GM21619 (cell line): ENCODE measurements around the gene TMEM201.

Experiments
- ATAC-seq: cut with Tn5 transposase; IDR thresholded peaks from one replicate; pipeline ENCODE4 v1.9.1; 2021; ENCODE audit not compliant: unreplicated experiment

The TMEM201 gene

DNA sequence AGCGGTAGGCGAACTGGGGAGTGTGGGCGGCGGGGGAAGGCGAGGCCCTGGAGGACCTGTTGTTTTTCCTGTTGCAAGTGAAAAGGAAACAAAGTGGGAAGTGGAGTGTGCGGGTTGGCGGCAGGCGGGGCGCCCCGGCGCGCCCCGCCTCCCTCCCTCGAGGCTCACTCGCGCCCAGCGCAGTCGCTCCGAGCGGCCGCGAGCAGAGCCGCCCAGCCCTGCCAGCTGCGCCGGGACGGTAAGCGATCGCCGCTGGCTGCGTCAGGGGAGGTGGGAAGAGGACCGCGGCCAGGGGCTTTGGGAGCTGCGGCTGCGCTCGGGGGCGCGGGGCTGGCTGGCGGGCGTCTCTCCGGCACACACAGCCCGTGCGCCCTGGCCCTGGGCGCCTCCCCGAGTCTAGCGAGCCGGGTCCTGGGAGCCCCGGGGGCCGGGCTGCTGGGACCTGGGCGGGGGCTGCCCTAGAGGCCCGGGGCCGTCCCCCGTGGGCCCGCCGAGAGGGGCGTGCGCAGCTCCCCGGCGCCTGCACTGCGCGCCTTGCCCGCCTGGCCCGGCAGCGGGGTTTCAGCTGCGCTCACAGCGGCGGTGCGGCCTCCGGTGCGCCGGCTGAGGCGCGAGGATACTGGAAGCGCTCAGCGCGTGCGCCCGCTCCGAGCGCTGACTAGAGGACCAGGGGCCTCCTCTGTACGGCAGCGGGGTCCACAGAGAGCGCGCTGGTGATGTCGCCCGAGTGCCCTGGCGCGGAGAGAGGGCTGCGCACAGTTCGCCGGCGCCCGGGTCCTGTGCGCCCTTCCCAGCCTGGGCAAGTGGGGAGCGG lies 63.1 kb downstream of the TMEM201 start, which contains the start of gene PIK3CD:
PIK3CD (plus strand) TSS at position 167 of the 814 bp plus-strand sequence. CDS start 58,725 bp downstream, outside the sequence.
- ATAC-seq, result no peak

DNA sequence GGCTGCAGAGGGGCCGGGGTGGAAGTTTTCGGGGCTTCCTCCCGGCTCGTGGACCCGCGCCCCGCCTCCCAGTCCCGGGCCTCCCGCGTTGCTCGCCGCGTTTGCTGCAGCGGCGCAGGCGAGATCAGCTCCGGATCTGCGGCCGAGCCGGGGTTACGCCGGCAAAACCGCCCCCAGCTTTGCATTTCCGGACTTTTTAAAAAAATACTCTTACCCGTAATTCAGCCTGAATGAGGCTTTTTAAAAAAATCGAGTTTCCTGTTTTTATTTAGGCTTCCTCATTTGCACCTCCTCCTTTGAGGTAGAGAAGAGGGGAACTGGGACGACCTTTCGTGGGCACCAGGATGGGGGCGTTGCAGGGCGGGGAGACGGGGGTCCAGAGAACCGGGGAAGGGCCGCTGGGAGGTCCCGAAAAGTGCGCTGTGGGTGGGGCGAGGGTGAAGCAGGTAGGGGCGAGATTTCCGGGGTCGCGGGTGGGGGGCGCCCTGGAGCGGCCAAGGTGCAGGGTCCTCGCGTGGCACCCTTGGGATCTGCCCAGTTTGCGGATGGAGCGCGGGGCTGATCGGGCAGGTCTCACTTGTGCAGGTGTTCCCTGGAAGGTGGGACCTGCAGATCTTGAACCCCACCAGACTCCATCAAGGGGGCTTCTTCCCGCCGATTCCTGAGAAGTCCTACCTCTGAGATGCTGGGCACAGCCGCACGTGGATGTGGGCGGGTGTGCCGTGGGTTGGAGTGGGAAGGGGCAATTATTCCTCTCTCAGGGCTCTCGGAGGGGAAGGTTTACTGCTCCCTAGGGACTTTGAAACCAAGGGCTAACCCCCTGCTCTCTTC lies 63.9 kb downstream of the TMEM201 start:
- ATAC-seq, result no peak

DNA sequence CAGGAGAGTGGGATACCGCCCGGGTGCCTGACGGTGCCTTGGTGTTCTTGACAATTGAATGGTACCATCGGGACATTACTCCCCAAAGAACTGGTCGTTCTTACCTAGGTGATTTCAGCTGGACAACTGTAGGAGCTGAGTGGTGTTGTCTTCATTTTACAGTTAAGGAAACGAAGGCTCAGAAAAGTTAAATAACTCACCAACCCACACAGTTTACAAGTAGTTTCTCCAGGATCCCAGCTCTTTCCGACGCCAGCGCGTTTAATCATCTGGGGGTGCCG lies 64.4 kb downstream of the TMEM201 start:
- ATAC-seq, result no peak

DNA sequence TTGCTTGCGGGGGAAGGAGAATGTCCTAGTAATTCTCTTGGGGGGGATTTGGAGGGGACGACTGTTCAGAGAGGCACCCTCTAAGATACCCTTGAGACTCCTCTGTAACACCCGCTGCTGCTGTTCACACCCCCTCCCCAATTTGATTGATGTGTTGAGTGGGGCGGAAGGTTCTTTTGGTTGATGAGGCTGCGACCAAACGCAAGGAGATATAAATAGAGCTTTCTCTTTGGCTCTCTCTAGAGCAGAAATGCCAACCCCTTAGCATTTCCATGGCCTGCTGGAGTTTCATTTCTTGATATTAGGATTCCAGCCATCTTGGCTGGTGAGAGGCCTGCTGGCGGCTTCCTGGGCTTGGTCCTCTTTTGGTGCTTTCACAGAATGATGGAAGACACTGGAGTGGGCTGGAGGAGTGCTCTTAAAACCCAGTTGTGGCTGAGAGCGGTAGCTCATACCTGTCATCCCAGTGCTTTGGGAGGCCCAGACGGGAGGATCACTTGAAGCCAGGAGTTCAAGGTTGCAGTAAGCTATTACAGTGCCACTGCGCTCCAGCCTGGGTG lies 64.9 kb downstream of the TMEM201 start:
- no peak for ATAC-seq

DNA sequence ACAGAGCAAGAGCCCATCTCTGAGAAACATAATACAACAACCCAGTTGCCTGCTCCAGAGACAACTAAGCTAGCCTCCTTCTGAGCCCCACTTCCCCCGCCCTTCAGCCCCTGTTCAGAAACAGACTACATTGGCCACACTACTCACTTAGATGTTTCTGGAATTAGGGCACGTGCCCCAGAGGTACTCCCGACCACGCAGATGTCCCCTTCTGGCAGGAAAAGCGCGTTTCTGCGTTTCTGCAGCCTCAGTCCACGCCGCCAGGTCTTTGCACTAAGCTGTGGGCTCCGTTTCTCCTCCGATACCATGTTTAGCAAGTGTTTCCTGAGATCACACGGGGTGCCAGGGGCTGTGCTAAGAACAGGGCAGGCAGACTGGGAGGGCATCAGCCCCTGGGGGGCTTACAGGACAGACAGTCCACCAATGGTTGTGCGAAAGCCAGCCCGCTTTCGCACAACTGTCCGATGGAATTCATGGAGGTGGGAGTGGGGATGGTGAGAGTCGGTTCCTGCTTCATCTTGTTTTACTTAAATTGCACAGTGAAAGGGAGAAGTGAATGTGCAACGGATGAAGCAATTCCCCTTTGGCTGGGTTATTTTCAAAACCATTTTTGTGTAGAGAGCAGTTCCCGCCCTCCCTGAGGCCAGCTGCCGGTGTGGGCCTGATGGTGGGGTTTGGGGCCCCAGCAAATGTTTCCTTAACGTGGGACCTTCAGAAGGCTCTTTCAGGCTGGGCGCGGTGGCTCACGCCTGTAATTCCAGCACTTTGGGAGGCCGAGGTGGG lies 65.5 kb downstream of the TMEM201 start:
- ATAC-seq, result no peak

DNA sequence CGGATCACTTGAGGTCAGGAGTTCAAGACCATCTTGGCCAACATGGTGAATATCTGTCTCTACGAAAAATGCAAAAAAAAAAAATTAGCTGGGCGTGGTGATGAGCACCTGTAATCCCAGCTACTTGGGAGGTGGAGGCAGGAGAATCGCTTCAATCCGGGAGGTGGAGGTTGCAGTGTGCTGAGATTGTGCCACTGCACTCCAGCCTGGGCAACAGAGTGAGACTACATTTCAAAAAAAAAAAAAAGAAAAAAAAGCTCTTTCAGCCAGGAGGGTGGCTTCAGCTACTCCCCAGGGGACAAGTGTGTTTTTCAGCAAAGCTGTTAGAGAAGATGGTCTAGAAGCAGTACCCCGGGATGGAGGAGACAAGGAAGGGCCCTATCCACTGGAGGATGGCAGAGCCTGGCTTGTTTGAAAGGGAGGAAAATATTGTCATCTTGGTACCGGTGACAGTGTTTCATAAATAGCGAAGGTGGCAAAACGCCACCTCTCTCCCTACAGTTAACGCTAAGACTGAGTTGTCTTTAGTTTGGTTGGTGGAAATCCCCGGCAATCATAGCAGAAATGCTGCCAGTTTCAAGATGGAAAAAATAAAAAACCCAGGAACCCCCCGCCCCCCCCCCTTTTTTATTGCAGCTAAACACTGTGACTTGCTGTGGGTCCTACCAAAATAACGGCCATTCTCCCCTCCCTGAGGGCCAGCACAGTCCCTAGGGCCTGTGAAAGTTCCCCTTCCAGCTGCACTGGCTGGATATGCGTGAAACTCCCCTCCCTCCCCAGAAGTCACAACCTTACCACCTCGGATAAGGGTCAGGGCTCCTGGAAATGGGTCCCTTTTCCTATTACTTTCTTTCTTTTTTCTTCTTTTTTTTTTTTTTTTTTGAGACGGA lies 66.4 kb downstream of the TMEM201 start:
- no peak for ATAC-seq

DNA sequence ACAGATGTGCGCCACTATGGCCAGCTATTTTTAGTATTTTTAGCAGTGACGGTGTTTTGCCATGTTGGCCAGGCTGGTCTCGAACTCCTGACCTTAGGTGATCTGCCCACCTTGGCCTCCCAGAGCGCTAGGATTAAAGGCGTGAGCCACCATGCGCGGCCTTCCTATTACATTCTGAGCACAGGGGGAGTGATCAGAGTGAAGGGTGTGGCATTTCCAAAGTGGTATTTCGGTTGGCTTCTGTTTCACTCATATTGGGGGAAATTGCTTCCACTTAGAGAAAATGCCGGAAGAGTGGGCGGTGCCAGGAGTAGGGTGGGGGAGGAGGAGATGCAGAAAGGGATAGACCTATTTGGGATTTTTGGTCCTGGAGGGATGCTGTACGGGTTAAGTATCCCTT lies 67.1 kb downstream of the TMEM201 start:
- no peak for ATAC-seq

DNA sequence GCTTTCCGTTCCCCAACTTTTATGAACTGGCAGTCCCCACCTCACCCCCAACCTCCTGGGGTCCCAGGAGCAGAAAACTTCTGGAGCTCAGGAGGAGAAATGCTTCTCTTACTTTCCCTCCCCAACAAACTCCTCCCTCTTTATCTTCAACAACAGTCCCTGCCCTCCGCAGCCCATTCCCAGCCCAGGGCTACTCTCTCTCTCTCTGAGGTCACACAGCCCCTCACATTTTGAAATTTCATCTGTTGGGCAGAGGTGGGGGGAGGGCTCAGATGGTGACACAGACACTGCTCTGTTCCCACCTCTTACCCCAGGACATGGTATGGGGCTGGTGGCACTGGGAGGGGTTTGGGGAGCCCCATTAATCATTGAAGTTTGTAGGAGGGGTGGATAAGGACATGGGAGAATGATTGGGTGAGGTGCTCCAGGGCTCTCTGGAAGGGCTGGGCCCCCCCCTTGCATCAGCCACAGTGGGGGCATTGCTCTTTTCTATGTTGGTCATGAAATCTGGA lies 68.9 kb downstream of the TMEM201 start:
- ATAC-seq, result no peak

DNA sequence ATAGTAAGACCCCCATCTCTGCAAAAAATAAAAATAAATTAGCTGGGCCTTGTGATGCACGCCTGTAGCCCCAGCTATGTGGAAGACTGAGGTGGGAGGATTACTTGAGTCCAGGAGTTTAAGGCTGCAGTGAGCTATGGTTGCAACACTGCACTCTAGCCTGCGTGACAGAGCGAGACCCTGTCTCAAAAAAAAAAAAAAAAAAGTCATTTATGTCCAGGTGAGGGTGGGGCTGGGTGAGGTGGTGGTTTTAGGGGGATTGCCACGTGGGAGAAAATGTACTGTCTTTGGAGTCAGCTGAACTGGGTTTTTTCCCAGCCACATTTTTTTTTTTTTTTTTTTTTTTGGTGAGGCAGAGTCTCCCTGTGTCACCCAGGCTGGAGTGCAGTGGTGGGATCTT lies 69.5 kb downstream of the TMEM201 start:
- ATAC-seq, result no peak

DNA sequence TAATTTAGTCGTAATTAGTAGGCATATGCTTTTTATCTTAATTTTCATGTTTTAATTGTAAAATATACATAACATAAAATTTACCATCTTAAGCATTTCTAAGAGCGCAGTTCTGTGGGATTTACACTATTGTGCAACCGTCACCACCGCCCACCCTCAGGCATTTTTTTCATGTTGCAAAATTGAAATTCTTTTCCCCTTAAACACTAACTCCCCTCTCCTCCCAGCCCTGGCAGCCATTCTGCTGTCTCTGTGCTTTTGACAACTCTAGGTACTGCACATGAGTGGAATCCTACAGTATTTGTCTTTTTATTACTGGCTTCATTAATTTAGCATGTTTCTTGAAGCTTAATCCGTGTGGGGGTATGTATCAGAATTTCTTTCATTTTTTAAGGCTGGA lies 70.6 kb downstream of the TMEM201 start:
- ATAC-seq, result no peak

DNA sequence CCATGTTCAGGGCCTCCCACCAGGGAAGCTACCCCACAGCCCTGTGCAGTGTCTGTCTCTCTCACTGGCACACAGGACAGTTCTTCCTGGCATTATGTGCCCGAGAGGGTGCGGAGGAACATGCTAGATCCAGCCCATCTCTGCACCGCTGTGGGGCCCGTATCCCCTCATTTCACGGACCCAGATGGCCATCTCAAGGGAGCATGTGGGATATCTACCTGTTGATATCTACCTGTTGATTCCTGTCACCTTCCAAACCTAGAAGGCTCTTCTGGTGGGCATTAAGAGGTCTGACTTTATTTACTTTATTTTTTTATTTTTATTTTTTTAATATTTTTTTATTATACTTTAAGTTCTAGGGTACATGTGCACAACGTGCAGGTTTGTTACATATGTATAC lies 74.5 kb downstream of the TMEM201 start:
- no peak for ATAC-seq
